GM21447 (cell line): ENCODE results near the gene HRCT1.
"Not testable (repeated sequence)": the region's sequence is repeated elsewhere in the genome, so short reads cannot be mapped to it uniquely, and the experiment has no call there.

Experiments used
- ATAC-seq: cut with Tn5 transposase; IDR thresholded peaks from one replicate; pipeline ENCODE4 v1.9.1; 2021; ENCODE audit not compliant: unreplicated experiment

Gene HRCT1

GRCh38 chr9:35905912-35906679 lies at the start of gene HRCT1:
TSS of gene HRCT1 (plus strand) at chr9:35906202. CDS start at chr9:35906288, 86 bp downstream.
- no peak for ATAC-seq

GRCh38 chr9:35856206-35856605 lies 49.8 kb upstream of the HRCT1 start:
- ATAC-seq, result no peak

- no peak for ATAC-seq
Observed at GRCh38 chr9:35856882-35857281, 49.1 kb upstream of the HRCT1 start.

- no peak for ATAC-seq
Observed at GRCh38 chr9:35858458-35858857, 47.5 kb upstream of the HRCT1 start.

GRCh38 chr9:35859310-35859989 lies 46.6 kb upstream of the HRCT1 start:
- no peak for ATAC-seq

- ATAC-seq, result no peak
Observed at GRCh38 chr9:35859990-35860339, 46.0 kb upstream of the HRCT1 start.

- no peak for ATAC-seq
Observed at GRCh38 chr9:35861161-35861897, 44.7 kb upstream of the HRCT1 start.

GRCh38 chr9:35862328-35862727 lies 43.7 kb upstream of the HRCT1 start:
- ATAC-seq, result no peak

- ATAC-seq, result no peak
Observed at GRCh38 chr9:35863583-35863982, 42.4 kb upstream of the HRCT1 start.

- no peak for ATAC-seq
Observed at GRCh38 chr9:35864695-35865255, 41.2 kb upstream of the HRCT1 start.

- no peak for ATAC-seq
Observed at GRCh38 chr9:35867538-35867937, 38.5 kb upstream of the HRCT1 start.

- ATAC-seq, result no peak
Observed at GRCh38 chr9:35868933-35869332, 37.1 kb upstream of the HRCT1 start.

- ATAC-seq, result no peak
Observed at GRCh38 chr9:35869621-35870216, 36.3 kb upstream of the HRCT1 start.

GRCh38 chr9:35870351-35870923 lies 35.6 kb upstream of the HRCT1 start, which contains the start of gene OR13J1:
TSS of gene OR13J1 (minus strand) at chr9:35870401. CDS start at chr9:35870401, 0 bp downstream.
- ATAC-seq, result no peak

- ATAC-seq, result no peak
Observed at GRCh38 chr9:35871545-35871944, 34.5 kb upstream of the HRCT1 start.

- no peak for ATAC-seq
Observed at GRCh38 chr9:35872505-35872904, 33.5 kb upstream of the HRCT1 start.

- ATAC-seq, result no peak
Observed at GRCh38 chr9:35882263-35882848, 23.6 kb upstream of the HRCT1 start.

- no peak for ATAC-seq
Observed at GRCh38 chr9:35882996-35883395, 23.0 kb upstream of the HRCT1 start.

GRCh38 chr9:35884908-35885307 lies 21.1 kb upstream of the HRCT1 start:
- ATAC-seq, result not testable (repeated sequence)

- no peak for ATAC-seq
Observed at GRCh38 chr9:35891646-35892045, 14.4 kb upstream of the HRCT1 start.
